Mesenchymal stem cell (in vitro differentiated cells and primary cell): Measurements from ENCODE around the gene HMGN3.

Experiments used
- DNase-seq: peaks from one replicate; pipeline ENCODE4 v3.0.0-alpha.2; 2013
- H2AFZ ChIP-seq: one replicate; pipeline ENCODE4 v1.6.1; 2013; ENCODE audit warnings: low read depth, mild to moderate bottlenecking, control low read depth, inconsistent platforms, low read length, moderate library complexity
- H2AK5ac ChIP-seq: 2 replicates; pipeline ENCODE4 v1.6.1; 2013; ENCODE audit warnings: low read length, moderate library complexity, mild to moderate bottlenecking, inconsistent platforms; ENCODE audit not compliant: severe bottlenecking
- H2BK120ac ChIP-seq: one replicate; pipeline ENCODE4 v1.6.1; 2013; ENCODE audit warnings: low read depth, mild to moderate bottlenecking, inconsistent platforms, low read length, moderate library complexity
- H2BK12ac ChIP-seq, 2 experiments: one replicate each; pipeline ENCODE4 v1.6.1; 2013; ENCODE audit warnings: inconsistent platforms in 2 of 2, low read length in 2 of 2, mild to moderate bottlenecking in 2 of 2, moderate library complexity in 2 of 2, control low read depth in 1 of 2
- H2BK15ac ChIP-seq: one replicate; pipeline ENCODE4 v1.6.1; 2013; ENCODE audit warnings: mild to moderate bottlenecking, low read depth, inconsistent platforms; ENCODE audit not compliant: poor library complexity, severe bottlenecking
- H2BK5ac ChIP-seq: 2 replicates; pipeline ENCODE4 v1.6.1; 2013; ENCODE audit warnings: low read depth, mild to moderate bottlenecking, low read length, control low read depth, inconsistent platforms; ENCODE audit not compliant: poor library complexity, severe bottlenecking
- H3K14ac ChIP-seq, 2 experiments: one replicate each; pipeline ENCODE4 v1.6.1; 2013; ENCODE audit warnings: inconsistent platforms in 2 of 2, low read length in 2 of 2, control low read depth in 1 of 2, mild to moderate bottlenecking in 1 of 2, moderate library complexity in 1 of 2
- H3K18ac ChIP-seq, 2 experiments: one replicate each; pipeline ENCODE4 v1.6.1; 2013; ENCODE audit warnings: inconsistent platforms in 2 of 2, low read length in 2 of 2, control low read depth in 1 of 2, low read depth in 1 of 2, mild to moderate bottlenecking in 1 of 2
- H3K23ac ChIP-seq, 2 experiments: one replicate each; pipeline ENCODE4 v1.6.1; 2013; ENCODE audit warnings: inconsistent platforms in 2 of 2, low read length in 2 of 2, mild to moderate bottlenecking in 2 of 2, moderate library complexity in 2 of 2, control low read depth in 1 of 2
- H3K27ac ChIP-seq: 2 replicates; pipeline ENCODE4 v1.5.1; 2013; ENCODE audit warnings: mild to moderate bottlenecking, moderate library complexity, low read length, control low read depth, inconsistent platforms; ENCODE audit not compliant: poor library complexity, severe bottlenecking
- H3K27me3 ChIP-seq, 2 experiments: 2 replicates each; pipeline versions ENCODE4 v1.6.1 to v1.7.0; 2013; ENCODE audit warnings: low read length in 2 of 2, mild to moderate bottlenecking in 2 of 2, moderate library complexity in 2 of 2, control low read depth in 1 of 2, inconsistent platforms in 1 of 2; ENCODE audit not compliant: control insufficient read depth in 1 of 2, insufficient read depth in 1 of 2
- H3K36me3 ChIP-seq, 2 experiments: 2 replicates each; pipeline versions ENCODE4 v1.6.1 to v1.7.0; 2013; ENCODE audit warnings: low read length in 2 of 2, control low read depth in 1 of 2, inconsistent platforms in 1 of 2, low read depth in 1 of 2, mild to moderate bottlenecking in 1 of 2; ENCODE audit not compliant: insufficient read depth in 2 of 2, control insufficient read depth in 1 of 2
- H3K4ac ChIP-seq, 2 experiments: one replicate each; pipeline ENCODE4 v1.6.1; 2013; ENCODE audit warnings: inconsistent platforms in 2 of 2, low read length in 2 of 2, mild to moderate bottlenecking in 2 of 2, moderate library complexity in 2 of 2, control low read depth in 1 of 2, low read depth in 1 of 2
- H3K4me1 ChIP-seq: 2 replicates; pipeline ENCODE4 v1.6.1; 2013; ENCODE audit warnings: low read depth, low read length, control low read depth; ENCODE audit not compliant: control insufficient read depth, insufficient read depth
- H3K4me2 ChIP-seq: 2 replicates; pipeline ENCODE4 v1.6.1; 2013; ENCODE audit warnings: low read length, mild to moderate bottlenecking, inconsistent platforms; ENCODE audit not compliant: poor library complexity, severe bottlenecking
- H3K4me3 ChIP-seq, 2 experiments: 2 replicates each; pipeline versions ENCODE4 v1.5.1 to v1.7.0; 2013; ENCODE audit warnings: low read length in 2 of 2, mild to moderate bottlenecking in 2 of 2, control low read depth in 1 of 2, low read depth in 1 of 2; ENCODE audit not compliant: insufficient read depth in 1 of 2
- H3K79me1 ChIP-seq: replicated peaks from 2 replicates; pipeline ENCODE4 v1.6.1; 2013; ENCODE audit warnings: mild to moderate bottlenecking, control low read depth, low read length, inconsistent platforms; ENCODE audit not compliant: poor library complexity, severe bottlenecking
- H3K9ac ChIP-seq: 2 replicates; pipeline ENCODE4 v1.7.0; 2013; ENCODE audit warnings: mild to moderate bottlenecking, low read length, moderate library complexity
- H3K9me3 ChIP-seq: 2 replicates; pipeline ENCODE4 v1.7.0; 2013; ENCODE audit warnings: mild to moderate bottlenecking, low read length; ENCODE audit not compliant: control insufficient read depth
- H4K8ac ChIP-seq: one replicate; pipeline ENCODE4 v1.6.1; 2013; ENCODE audit warnings: inconsistent platforms, mild to moderate bottlenecking, low read length, moderate library complexity
- H4K91ac ChIP-seq: one replicate; pipeline ENCODE4 v1.6.1; 2013; ENCODE audit warnings: mild to moderate bottlenecking, low read length, inconsistent platforms
- WGBS: methylation state at CpG from one replicate; pipeline ENCODE4 v1.1.7; 2013; ENCODE audit warnings: mixed read lengths; 5-methylcytosine and 5-hydroxymethylcytosine counted together

HMGN3 gene

GRCh38 chr6:79188885-79189480 is 45.5 kb downstream of the HMGN3 start:
- H2BK15ac ChIP-seq, result no peak overlapping the region
- no peak overlapping the region for H2AFZ ChIP-seq
- H3K9ac ChIP-seq, result no peak overlapping the region
- H2BK12ac ChIP-seq, result no peak overlapping the region
- no peaks in the 10 kb centered on the region for H3K36me3 ChIP-seq
- no peak overlapping the region for H3K23ac ChIP-seq
- no peak overlapping the region for H2BK5ac ChIP-seq
- no peak overlapping the region for H3K4me2 ChIP-seq
- H3K14ac ChIP-seq, result no peak overlapping the region
- no peaks in the 10 kb centered on the region for H3K4me1 ChIP-seq
- no peak overlapping the region for H3K27ac ChIP-seq
- no peak for DNase-seq
- peaks cover 6% of the 10 kb centered on the region for H3K9me3 ChIP-seq
- H3K18ac ChIP-seq, result no peak overlapping the region
- H3K4me3 ChIP-seq, result no peak overlapping the region
- H2BK120ac ChIP-seq, result no peak overlapping the region
- H2AK5ac ChIP-seq, result no peak overlapping the region
- H3K4ac ChIP-seq, result no peak overlapping the region
- no peaks in the 10 kb centered on the region for H3K79me1 ChIP-seq
- 78% methylated on average over 2 of the region's 3 CpGs for WGBS
- H4K8ac ChIP-seq, result no peak overlapping the region
- no peaks in the 10 kb centered on the region for H3K27me3 ChIP-seq
- H4K91ac ChIP-seq, result no peak overlapping the region

- H3K23ac ChIP-seq, result no peak overlapping the region
- no peaks in the 10 kb centered on the region for H3K79me1 ChIP-seq
- no peak overlapping the region for H2AK5ac ChIP-seq
- H3K9ac ChIP-seq, result no peak overlapping the region
- no peak overlapping the region for H4K91ac ChIP-seq
- H2AFZ ChIP-seq, result no peak overlapping the region
- H3K14ac ChIP-seq, result no peak overlapping the region
- WGBS, result 100% methylated on average over 1 of the region's 2 CpGs
- H2BK5ac ChIP-seq, result no peak overlapping the region
- H2BK120ac ChIP-seq, result no peak overlapping the region
- no peak overlapping the region for H2BK12ac ChIP-seq
- DNase-seq, result no peak
- H4K8ac ChIP-seq, result no peak overlapping the region
- H3K27ac ChIP-seq, result no peak overlapping the region
- H3K4me1 ChIP-seq, result no peaks in the 10 kb centered on the region
- no peaks in the 10 kb centered on the region for H3K36me3 ChIP-seq
- no peaks in the 10 kb centered on the region for H3K27me3 ChIP-seq
- no peak overlapping the region for H2BK15ac ChIP-seq
- no peak overlapping the region for H3K4me3 ChIP-seq
- no peak overlapping the region for H3K4me2 ChIP-seq
- H3K4ac ChIP-seq, result no peak overlapping the region
- peaks cover 6% of the 10 kb centered on the region for H3K9me3 ChIP-seq
- H3K18ac ChIP-seq, result no peak overlapping the region
These were observed 46.4 kb downstream of the HMGN3 start for GRCh38 chr6:79188107-79188506.

- H2AFZ ChIP-seq, result no peak overlapping the region
- H2BK12ac ChIP-seq, result no peak overlapping the region
- H3K23ac ChIP-seq, result no peak overlapping the region
- no peak for DNase-seq
- no peak overlapping the region for H3K14ac ChIP-seq
- no peaks in the 10 kb centered on the region for H3K27me3 ChIP-seq
- H3K4ac ChIP-seq, result no peak overlapping the region
- WGBS, result 74% methylated on average over 5 of the region's 5 CpGs
- no peaks in the 10 kb centered on the region for H3K79me1 ChIP-seq
- no peak overlapping the region for H3K4me2 ChIP-seq
- peaks cover 6% of the 10 kb centered on the region for H3K9me3 ChIP-seq
- H3K4me3 ChIP-seq, result no peak overlapping the region
- no peak overlapping the region for H2BK15ac ChIP-seq
- H2BK120ac ChIP-seq, result no peak overlapping the region
- H3K27ac ChIP-seq, result no peak overlapping the region
- H4K8ac ChIP-seq, result no peak overlapping the region
- no peak overlapping the region for H3K9ac ChIP-seq
- H4K91ac ChIP-seq, result no peak overlapping the region
- H3K18ac ChIP-seq, result no peak overlapping the region
- H3K36me3 ChIP-seq, result no peaks in the 10 kb centered on the region
- H3K4me1 ChIP-seq, result no peaks in the 10 kb centered on the region
- no peak overlapping the region for H2BK5ac ChIP-seq
- no peak overlapping the region for H2AK5ac ChIP-seq
These were observed 47.9 kb downstream of the HMGN3 start for GRCh38 chr6:79186564-79186963.

GRCh38 chr6:79184641-79185040 is 49.8 kb downstream of the HMGN3 start:
- Histone ChIP-seq H3K79me1 (no peaks in the 10 kb centered on the region), H3K36me3 (no peaks in the 10 kb centered on the region), H4K8ac (no peak overlapping the region), H2BK15ac (no peak overlapping the region), H2BK5ac (no peak overlapping the region), H3K9me3 (no peaks in the 10 kb centered on the region), H3K23ac (no peak overlapping the region), H3K4me3 (no peak overlapping the region), H3K18ac (no peak overlapping the region), H3K4me2 (no peak overlapping the region), H3K9ac (no peak overlapping the region), H3K27ac (no peak overlapping the region), H2AK5ac (no peak overlapping the region), H3K4me1 (no peaks in the 10 kb centered on the region), H2AFZ (no peak overlapping the region), H3K27me3 (no peaks in the 10 kb centered on the region), H4K91ac (no peak overlapping the region), H2BK12ac (no peak overlapping the region), H3K14ac (no peak overlapping the region), H3K4ac (no peak overlapping the region), H2BK120ac (no peak overlapping the region)
- WGBS, result 83% methylated on average over 1 of the region's 3 CpGs
- DNase-seq, result no peak
